GM23248 (cell line): ENCODE measurements around the gene SPG7.

Experiments
- EZH2 ChIP-seq: fragments of 200-600 bp; sonication (generic); IDR thresholded peaks from 2 replicates; pipeline ENCODE4 v1.6.1; 2018; ENCODE audit warnings: antibody characterized with exemption, mild to moderate bottlenecking; ENCODE audit not compliant: insufficient read depth, poor library complexity, severe bottlenecking
- EZH2phosphoT487 ChIP-seq: fragments of 200-600 bp; sonication (generic); IDR thresholded peaks from 2 replicates; pipeline ENCODE4 v1.6.1; 2018; ENCODE audit warnings: antibody characterized with exemption, moderate library complexity, mild to moderate bottlenecking, low read depth; ENCODE audit not compliant: insufficient read depth

GRCh38 chr16:89541792-89542191, 33.6 kb downstream of the SPG7 start:
- TF ChIP-seq EZH2phosphoT487 = no peak
- no peak for TF ChIP-seq EZH2
